K562 (cell line): Measurements from ENCODE around the gene ZFP64.

Source experiments
- GATA2 ChIP-seq: sonication (generic); formaldehyde crosslinking; IDR thresholded peaks from 2 replicates; pipeline ENCODE4 v1.4.0; 2020; ENCODE audit warnings: mild to moderate bottlenecking, missing genetic modification reagents
- PRMT5 ChIP-seq: sonication (generic); formaldehyde crosslinking; IDR thresholded peaks from 2 replicates; pipeline ENCODE4 v1.5.0; 2020; ENCODE audit warnings: missing genetic modification reagents
- ZBTB1 ChIP-seq: sonication (generic); formaldehyde crosslinking; IDR thresholded peaks from 2 replicates; pipeline ENCODE4 v1.8.1; 2023; ENCODE audit warnings: missing genetic modification reagents, low read depth, mild to moderate bottlenecking, borderline replicate concordance
- ZNF274 ChIP-seq: IDR thresholded peaks from 2 replicates; pipeline ENCODE4 v1.6.1; 2011; ENCODE audit warnings: low read depth, mild to moderate bottlenecking, low read length, moderate library complexity, borderline replicate concordance
- TF ChIP-seq, protein P1 (sequence below), 3 experiments: IDR thresholded peaks in 2 of 3; conservative IDR thresholded peaks in 1 of 3; 2 replicates each; pipeline ENCODE4 v1.5.1; 2011 to 2012; ENCODE audit warnings: low read length in 3 of 3, mild to moderate bottlenecking in 3 of 3, control low read depth in 2 of 3, improper control_type of control experiment in 1 of 3, inconsistent platforms in 1 of 3, low read depth in 1 of 3, mixed read lengths in 1 of 3, moderate library complexity in 1 of 3; ENCODE audit not compliant: insufficient read depth in 2 of 3

DNA sequence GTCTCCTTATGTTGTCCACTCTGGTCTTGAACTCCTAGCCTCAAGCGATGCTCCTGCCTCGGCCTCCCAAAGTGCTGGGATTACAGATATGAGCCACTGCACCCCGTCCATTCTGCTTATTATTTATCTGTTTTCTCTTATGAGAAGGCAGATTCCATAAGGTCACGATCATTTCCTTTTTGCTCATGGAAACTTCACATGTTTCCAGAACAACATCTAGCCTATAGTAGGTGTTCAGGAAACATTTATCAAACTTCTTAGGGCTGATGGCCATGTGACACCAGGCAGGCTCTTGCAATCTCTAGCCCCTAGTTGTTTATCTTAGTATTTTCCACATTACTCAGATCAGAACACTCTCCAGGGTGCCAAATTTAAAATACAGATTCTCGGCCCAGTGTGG lies 61.2 kb downstream of the ZFP64 start:
- TF ChIP-seq ZNF274 = no peak
- TF ChIP-seq, protein P1, sequence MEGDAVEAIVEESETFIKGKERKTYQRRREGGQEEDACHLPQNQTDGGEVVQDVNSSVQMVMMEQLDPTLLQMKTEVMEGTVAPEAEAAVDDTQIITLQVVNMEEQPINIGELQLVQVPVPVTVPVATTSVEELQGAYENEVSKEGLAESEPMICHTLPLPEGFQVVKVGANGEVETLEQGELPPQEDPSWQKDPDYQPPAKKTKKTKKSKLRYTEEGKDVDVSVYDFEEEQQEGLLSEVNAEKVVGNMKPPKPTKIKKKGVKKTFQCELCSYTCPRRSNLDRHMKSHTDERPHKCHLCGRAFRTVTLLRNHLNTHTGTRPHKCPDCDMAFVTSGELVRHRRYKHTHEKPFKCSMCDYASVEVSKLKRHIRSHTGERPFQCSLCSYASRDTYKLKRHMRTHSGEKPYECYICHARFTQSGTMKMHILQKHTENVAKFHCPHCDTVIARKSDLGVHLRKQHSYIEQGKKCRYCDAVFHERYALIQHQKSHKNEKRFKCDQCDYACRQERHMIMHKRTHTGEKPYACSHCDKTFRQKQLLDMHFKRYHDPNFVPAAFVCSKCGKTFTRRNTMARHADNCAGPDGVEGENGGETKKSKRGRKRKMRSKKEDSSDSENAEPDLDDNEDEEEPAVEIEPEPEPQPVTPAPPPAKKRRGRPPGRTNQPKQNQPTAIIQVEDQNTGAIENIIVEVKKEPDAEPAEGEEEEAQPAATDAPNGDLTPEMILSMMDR (IDR thresholded peaks at IDR 0.05 in 2 of 3, conservative IDR thresholded peaks at IDR 0.05 in 1 of 3; ENCODE audit: insufficient read depth in 2 of 3, low read depth in 1 of 3, low read length in 3 of 3) = no peak
- TF ChIP-seq GATA2 (CRISPR knock-in tag) = no peak
- TF ChIP-seq PRMT5 (CRISPR knock-in tag) = no peak
- no peak for TF ChIP-seq ZBTB1
